ENCODE results near the gene ADAMTS16.

ADAMTS16 gene, protein sequence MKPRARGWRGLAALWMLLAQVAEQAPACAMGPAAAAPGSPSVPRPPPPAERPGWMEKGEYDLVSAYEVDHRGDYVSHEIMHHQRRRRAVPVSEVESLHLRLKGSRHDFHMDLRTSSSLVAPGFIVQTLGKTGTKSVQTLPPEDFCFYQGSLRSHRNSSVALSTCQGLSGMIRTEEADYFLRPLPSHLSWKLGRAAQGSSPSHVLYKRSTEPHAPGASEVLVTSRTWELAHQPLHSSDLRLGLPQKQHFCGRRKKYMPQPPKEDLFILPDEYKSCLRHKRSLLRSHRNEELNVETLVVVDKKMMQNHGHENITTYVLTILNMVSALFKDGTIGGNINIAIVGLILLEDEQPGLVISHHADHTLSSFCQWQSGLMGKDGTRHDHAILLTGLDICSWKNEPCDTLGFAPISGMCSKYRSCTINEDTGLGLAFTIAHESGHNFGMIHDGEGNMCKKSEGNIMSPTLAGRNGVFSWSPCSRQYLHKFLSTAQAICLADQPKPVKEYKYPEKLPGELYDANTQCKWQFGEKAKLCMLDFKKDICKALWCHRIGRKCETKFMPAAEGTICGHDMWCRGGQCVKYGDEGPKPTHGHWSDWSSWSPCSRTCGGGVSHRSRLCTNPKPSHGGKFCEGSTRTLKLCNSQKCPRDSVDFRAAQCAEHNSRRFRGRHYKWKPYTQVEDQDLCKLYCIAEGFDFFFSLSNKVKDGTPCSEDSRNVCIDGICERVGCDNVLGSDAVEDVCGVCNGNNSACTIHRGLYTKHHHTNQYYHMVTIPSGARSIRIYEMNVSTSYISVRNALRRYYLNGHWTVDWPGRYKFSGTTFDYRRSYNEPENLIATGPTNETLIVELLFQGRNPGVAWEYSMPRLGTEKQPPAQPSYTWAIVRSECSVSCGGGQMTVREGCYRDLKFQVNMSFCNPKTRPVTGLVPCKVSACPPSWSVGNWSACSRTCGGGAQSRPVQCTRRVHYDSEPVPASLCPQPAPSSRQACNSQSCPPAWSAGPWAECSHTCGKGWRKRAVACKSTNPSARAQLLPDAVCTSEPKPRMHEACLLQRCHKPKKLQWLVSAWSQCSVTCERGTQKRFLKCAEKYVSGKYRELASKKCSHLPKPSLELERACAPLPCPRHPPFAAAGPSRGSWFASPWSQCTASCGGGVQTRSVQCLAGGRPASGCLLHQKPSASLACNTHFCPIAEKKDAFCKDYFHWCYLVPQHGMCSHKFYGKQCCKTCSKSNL

DNA sequence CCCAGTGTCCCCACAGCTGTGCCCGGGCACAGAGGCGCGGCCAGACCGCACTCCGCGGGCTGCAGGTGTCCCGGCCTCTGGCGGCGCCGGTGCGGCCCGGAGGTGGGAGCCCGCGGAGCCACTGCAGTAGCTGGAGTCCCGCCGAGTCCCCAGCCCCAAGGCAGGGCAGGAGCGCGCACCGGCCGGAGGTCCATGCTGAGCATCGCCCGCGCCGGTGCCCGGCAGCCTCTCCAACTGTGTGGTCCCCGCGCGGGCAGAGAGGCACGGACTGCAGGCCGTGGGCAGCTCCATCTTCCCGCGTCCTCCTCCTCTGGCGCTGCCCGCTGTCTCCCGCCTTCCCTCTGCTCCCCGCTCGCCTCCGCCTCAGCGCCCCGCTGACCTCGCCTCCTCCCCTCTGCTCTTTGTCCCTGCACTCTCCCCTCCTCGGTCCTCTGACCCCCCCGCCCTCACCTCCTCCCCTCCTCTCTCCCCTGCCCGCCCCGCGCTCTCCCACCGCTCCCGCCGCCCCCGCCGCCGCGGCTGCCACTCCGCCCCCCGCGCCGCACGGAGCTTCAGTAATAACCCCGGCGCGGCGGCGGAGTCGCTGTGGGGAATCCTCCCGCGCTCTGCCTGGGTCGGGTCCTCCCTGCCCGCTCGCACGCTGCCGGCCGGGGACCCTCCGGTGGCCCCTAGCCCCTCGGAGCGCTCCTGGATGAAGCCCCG is at the start of gene ADAMTS16:
Gene ADAMTS16 (plus strand): TSS at position 554 of the 702 bp plus-strand sequence. CDS start 138 bp downstream, at position 692.
- no peaks in the 10 kb centered on the region for H3K9me3 Mint-ChIP-seq
- ATAC-seq (replicated peaks) = no peak

DNA sequence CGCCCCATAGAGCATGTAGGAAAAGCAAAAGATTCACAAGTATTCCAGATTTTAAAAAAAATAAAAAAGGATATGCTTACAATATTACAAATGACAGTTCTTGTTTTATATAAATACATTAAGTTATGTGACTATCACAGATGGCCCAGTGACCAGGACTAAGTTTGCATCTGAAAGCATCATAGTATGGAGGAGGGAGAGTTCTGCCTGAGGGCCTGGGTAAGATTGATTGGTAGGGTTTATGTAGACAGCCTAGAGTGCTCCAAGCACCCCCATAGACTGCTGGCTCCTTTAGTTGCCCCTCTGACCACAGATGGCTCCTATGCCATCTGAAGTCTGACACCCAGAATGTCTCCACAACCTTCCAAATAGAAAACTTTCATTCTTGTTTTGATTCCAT is 48.0 kb upstream of the ADAMTS16 start:
- ATAC-seq (replicated peaks) (no peak), DNase-seq (no peak)
- Mint-ChIP-seq H3K36me3 (no peaks in the 10 kb centered on the region), H3K4me3 (no peak overlapping the region), H3K9me3 (no peaks in the 10 kb centered on the region), H3K27me3 (no peaks in the 10 kb centered on the region), H3K4me1 (no peaks in the 10 kb centered on the region), H3K27ac (no peak overlapping the region)

More for the DNA sequence above, at the start of gene ADAMTS16:
- no peaks in the 10 kb centered on the region for H3K4me1 Mint-ChIP-seq
- H3K27ac Mint-ChIP-seq = no peak within 1 kb of the TSS
- H3K36me3 Mint-ChIP-seq = no peaks in the 10 kb centered on the region
- peaks cover 18 to 22% of the 10 kb centered on the region in 2 donors for H3K27me3 Mint-ChIP-seq
- H3K4me3 Mint-ChIP-seq = peak within 1 kb of the TSS in 1 of 2 donors; percentile 32
- DNase-seq = no peak

DNA sequence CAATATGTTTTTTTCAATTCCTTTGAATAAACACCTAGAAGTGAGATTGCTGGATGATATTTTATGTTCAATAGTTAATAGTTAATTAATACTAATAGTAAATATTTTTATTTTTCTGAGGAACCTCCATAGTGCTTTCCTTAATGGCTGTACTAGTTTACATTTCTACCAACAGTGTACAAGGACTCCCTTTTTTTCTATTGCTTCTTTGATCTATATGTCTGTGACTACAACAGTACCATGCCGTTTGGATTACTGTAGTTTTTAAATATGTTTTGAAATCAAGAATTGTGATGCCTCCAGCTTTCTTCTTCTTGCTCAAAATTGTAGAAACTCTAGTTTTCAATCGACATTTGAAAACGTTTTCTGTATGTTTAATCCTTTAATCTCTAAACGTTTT is 39.5 kb upstream of the ADAMTS16 start:
- Mint-ChIP-seq H3K27me3 (no peaks in the 10 kb centered on the region), H3K4me1 (no peaks in the 10 kb centered on the region), H3K4me3 (no peak overlapping the region), H3K27ac (no peak overlapping the region), H3K9me3 (peaks cover 8% of the 10 kb centered on the region in 2 donors), H3K36me3 (no peaks in the 10 kb centered on the region)
- no peak for ATAC-seq (replicated peaks)
- DNase-seq = no peak

DNA sequence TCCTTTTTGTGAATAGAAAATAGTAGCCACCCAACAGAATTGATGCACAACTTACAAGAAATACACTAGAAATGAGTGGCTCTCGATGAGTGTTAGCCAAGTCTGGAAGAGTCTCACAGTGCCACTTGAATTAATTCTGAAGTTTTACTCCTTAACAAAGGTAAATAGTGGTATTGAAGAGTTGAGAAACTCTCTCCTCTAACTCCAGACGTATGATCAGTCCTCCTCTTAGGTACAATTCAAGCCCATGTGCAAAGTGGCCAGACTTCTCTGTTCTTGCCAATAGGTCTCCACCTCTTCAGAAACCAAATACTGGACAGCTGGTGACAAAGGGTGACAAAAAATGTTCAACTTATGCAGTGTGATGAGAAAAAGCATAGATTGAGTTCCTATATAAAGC is 38.5 kb upstream of the ADAMTS16 start:
- no peak overlapping the region for H3K4me3 Mint-ChIP-seq
- H3K27ac Mint-ChIP-seq = no peak overlapping the region
- no peaks in the 10 kb centered on the region for H3K27me3 Mint-ChIP-seq
- DNase-seq (no peak), ATAC-seq (replicated peaks) (no peak)
- no peaks in the 10 kb centered on the region for H3K4me1 Mint-ChIP-seq
- H3K9me3 Mint-ChIP-seq = peaks cover 8% of the 10 kb centered on the region in 2 donors
- no peaks in the 10 kb centered on the region for H3K36me3 Mint-ChIP-seq

DNA sequence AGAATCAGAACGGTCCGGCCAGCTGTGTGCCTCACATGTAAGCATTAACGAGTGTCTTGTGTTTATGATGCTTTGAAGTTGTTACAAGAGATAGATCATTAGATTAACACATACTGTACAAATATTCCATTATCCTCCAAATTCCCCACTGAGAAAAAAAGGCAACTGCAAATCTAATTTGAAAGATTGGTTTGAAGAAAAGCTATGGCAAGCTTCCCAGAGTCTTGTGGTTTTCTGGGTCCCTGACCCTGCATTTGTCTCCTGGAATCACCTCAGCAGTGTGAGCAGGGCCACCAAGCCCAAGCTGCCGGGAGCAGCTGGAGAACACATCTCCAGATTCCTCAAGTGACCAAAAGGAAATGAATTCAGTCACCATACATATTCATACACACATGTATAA is 36.9 kb upstream of the ADAMTS16 start:
- H3K27ac Mint-ChIP-seq = no peak overlapping the region
- DNase-seq = no peak
- no peaks in the 10 kb centered on the region for H3K36me3 Mint-ChIP-seq
- peaks cover 8% of the 10 kb centered on the region in 2 donors for H3K9me3 Mint-ChIP-seq
- no peak for ATAC-seq (replicated peaks)
- H3K4me3 Mint-ChIP-seq = no peak overlapping the region
- no peaks in the 10 kb centered on the region for H3K27me3 Mint-ChIP-seq
- H3K4me1 Mint-ChIP-seq = no peaks in the 10 kb centered on the region

DNA sequence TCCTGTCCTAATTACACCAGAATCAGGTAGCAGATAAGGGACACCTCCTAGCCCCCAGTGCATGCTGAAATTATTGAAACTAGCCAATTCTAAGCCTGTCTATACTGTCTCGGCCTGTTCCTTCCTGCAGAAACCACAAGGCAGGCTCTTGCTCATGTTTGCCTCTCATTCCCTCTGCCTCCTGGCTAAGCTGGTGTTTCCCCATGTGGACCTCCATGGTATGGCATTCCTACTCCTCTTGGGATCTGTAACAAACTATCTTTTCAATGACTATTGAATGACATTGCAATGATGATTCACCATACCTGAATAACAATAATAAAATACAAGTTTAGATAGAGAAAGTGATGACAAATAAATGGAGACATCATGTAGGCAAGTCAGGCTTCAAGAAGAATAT is 35.6 kb upstream of the ADAMTS16 start:
- H3K36me3 Mint-ChIP-seq = no peaks in the 10 kb centered on the region
- H3K27ac Mint-ChIP-seq = no peak overlapping the region
- no peak for DNase-seq
- peaks cover 4 to 6% of the 10 kb centered on the region in 2 donors for H3K9me3 Mint-ChIP-seq
- no peak for ATAC-seq (replicated peaks)
- H3K4me1 Mint-ChIP-seq = no peaks in the 10 kb centered on the region
- H3K27me3 Mint-ChIP-seq = no peaks in the 10 kb centered on the region
- H3K4me3 Mint-ChIP-seq = no peak overlapping the region

DNA sequence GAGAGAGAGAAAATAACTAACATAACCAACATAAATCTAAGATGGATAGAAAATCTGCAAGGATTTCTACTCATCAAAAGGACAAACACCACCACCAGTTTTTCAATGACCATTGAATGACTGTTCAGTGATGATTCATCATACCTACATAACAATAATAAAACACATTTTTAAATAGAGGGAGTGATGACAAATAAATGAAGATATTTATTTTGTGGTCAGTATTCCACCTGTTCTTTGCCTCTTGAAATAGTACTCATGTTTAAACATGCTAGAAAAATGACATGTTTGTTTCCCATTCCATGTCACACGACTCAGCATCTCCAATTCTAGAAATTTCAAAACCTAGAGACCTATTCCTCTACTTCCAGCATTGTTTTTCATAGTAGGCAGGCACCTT is 34.6 kb upstream of the ADAMTS16 start:
- H3K36me3 Mint-ChIP-seq = no peaks in the 10 kb centered on the region
- no peaks in the 10 kb centered on the region for H3K4me1 Mint-ChIP-seq
- H3K27me3 Mint-ChIP-seq = no peaks in the 10 kb centered on the region
- H3K4me3 Mint-ChIP-seq = no peak overlapping the region
- no peak for ATAC-seq (replicated peaks)
- no peak for DNase-seq
- H3K27ac Mint-ChIP-seq = no peak overlapping the region
- H3K9me3 Mint-ChIP-seq = peaks cover 5 to 9% of the 10 kb centered on the region in 2 donors

DNA sequence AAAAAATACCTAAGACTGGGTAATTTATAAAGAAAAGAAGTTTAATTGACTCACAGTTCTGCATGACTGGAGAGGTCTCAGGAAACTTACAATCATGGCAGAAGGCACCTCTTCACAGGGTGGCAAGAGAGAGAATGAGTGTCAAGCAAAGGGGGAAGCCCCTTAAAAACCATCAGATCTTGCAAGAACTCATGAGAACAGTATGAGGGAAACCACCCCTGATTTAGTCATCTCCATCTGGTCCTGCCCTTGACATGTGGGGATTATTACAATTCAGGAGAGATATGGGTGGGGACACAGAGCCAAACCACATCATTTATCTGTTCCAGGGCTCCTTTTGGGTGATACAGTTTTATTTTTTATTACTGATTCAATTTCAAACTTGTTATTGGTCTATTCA is 23.2 kb upstream of the ADAMTS16 start:
- no peak overlapping the region for H3K27ac Mint-ChIP-seq
- no peaks in the 10 kb centered on the region for H3K4me1 Mint-ChIP-seq

DNA sequence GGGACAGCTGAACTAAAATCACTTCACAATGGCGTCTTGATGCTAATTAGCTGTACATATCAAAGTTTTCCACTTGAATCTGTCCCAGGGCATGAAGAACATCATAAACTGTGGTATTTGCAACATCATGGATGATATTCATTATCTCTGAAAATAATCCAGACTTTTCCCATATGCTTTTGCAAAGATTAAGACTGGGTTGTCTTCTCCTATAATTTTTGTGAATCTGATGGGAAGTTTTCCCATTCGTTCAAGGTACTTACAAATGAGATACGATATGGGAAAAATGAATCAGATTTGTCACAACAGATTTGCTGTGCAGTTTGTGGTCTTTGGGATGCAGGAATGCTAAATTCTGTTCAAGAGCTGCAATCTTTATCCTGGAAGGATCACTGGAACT is 17.4 kb upstream of the ADAMTS16 start:
- ATAC-seq (replicated peaks) (no peak), DNase-seq (no peak)
- Mint-ChIP-seq H3K4me1 (no peaks in the 10 kb centered on the region), H3K27ac (no peak overlapping the region), H3K27me3 (peaks cover 4 to 8% of the 10 kb centered on the region in 2 donors), H3K9me3 (peaks cover 9 to 11% of the 10 kb centered on the region in 2 donors), H3K36me3 (peaks cover 0 to 2% of the 10 kb centered on the region in 2 donors), H3K4me3 (no peak overlapping the region)

More for the DNA sequence above, 23.2 kb upstream of the ADAMTS16 start:
- Mint-ChIP-seq H3K36me3 (peaks cover 0 to 2% of the 10 kb centered on the region in 2 donors), H3K9me3 (peaks cover 15% of the 10 kb centered on the region in 2 donors), H3K4me3 (no peak overlapping the region), H3K27me3 (peaks cover 4 to 8% of the 10 kb centered on the region in 2 donors)
- ATAC-seq (replicated peaks) (peak; percentile 78 to 93), DNase-seq (no peak)

DNA sequence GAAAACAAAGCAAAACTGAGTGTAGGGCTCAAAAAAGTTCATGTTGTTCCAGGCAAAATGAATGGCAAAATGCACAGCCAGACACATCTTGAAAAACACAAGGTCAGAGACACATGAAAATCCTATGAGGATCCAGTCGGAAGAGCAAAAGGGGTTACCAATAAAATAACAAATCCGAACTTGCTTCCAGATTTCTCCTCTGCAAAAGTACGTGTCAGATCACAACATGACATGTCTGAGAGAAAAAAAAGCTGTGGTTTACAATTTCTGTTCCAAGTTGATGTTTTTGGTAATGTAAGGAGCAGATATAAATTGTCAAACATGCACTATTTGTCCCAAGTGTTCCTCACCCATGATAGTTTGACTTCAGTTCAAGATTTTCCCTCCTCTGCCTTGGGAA is 15.9 kb upstream of the ADAMTS16 start:
- no peaks in the 10 kb centered on the region for H3K4me1 Mint-ChIP-seq
- H3K4me3 Mint-ChIP-seq = no peak overlapping the region
- no peak overlapping the region for H3K27ac Mint-ChIP-seq
- H3K27me3 Mint-ChIP-seq = peaks cover 4 to 8% of the 10 kb centered on the region in 2 donors
- H3K36me3 Mint-ChIP-seq = peaks cover 0 to 2% of the 10 kb centered on the region in 2 donors
- DNase-seq (no peak), ATAC-seq (replicated peaks) (no peak)
- peaks cover 0 to 9% of the 10 kb centered on the region in 2 donors for H3K9me3 Mint-ChIP-seq

DNA sequence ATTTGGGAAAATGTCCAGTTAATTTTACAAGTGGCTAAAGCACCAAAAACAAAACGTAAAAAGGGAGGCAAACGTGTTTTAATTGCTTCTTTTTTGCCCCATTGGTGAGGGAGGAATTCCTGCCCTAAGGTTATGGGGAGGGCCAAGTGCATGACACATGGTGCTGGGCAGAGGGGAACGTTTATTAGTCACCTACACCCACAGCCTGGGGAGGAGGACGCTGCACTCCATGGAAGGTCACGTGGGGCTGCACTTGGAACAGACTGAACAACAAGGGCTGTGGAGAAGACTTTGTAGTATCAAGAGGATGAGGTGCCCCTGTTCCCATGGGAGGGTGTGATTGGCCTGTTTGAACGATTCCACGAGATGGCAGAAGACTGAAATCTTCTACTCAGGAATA is 13.7 kb upstream of the ADAMTS16 start:
- no peak for ATAC-seq (replicated peaks)

DNA sequence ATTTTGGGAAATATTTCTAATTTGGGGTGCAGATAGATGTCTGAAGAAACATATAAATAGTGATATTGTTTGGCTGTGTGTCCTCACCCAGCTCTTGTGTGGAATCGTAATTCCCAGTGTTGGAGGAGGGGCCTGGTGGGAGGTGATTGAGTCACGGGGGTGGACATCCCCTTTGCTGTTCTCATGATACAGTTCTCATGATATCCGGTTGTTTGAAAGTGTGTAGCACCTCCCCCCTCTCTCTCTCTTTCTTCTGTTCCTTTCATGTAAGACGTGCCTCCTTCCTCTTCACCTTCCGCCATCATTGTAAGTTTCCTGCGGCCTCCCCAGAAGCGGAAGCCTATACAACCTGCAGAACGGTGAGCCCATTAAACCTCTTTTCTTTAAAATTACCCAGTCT is 11.4 kb upstream of the ADAMTS16 start:
- no peaks in the 10 kb centered on the region for H3K4me1 Mint-ChIP-seq
- no peak for ATAC-seq (replicated peaks)
- no peak overlapping the region for H3K27ac Mint-ChIP-seq

More for the DNA sequence above, 13.7 kb upstream of the ADAMTS16 start:
- H3K36me3 Mint-ChIP-seq = no peaks in the 10 kb centered on the region
- no peaks in the 10 kb centered on the region for H3K4me1 Mint-ChIP-seq
- H3K27ac Mint-ChIP-seq = no peak overlapping the region
- H3K27me3 Mint-ChIP-seq = no peaks in the 10 kb centered on the region
- H3K4me3 Mint-ChIP-seq = no peak overlapping the region
- no peak for DNase-seq
- H3K9me3 Mint-ChIP-seq = no peaks in the 10 kb centered on the region

DNA sequence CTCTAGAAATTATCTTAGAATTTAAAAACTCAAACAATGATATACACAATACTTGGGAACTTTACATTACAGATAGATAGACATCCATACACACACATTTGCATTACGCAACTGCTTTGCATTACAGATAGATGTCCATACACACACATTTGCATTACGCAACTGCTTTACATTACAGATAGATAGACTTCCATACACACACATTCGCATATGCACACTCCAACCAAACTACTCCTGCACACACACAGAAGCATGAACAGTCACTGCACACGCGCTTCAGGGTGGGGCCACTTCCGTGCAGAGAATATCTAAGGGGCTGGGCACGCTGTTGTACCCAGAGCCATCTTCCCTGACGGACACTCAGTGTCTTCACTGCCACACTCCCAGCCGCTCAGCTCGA is 7.9 kb upstream of the ADAMTS16 start:
- Mint-ChIP-seq H3K36me3 (no peaks in the 10 kb centered on the region), H3K27ac (no peak overlapping the region), H3K4me3 (no peak overlapping the region), H3K9me3 (peaks cover 4 to 8% of the 10 kb centered on the region in 2 donors), H3K4me1 (no peaks in the 10 kb centered on the region), H3K27me3 (no peaks in the 10 kb centered on the region)
- no peak for DNase-seq
- ATAC-seq (replicated peaks) = no peak

More for the DNA sequence above, 11.4 kb upstream of the ADAMTS16 start:
- Mint-ChIP-seq H3K9me3 (peaks cover 1 to 4% of the 10 kb centered on the region in 2 donors), H3K36me3 (no peaks in the 10 kb centered on the region), H3K4me3 (no peak overlapping the region), H3K27me3 (no peaks in the 10 kb centered on the region)
- no peak for DNase-seq

Measured in stimulated activated naive B cell treated with anti-CD40 and anti-IgM and Interleukin-4, amounts not matched to agents 10 μg/mL and 1 μg/mL and 100 μg/mL, for 72 hours (primary cell).